Epithelial cell of esophagus (primary cell): ENCODE results near the gene ZNF418.
"Not testable (repeated sequence)": the region's sequence is repeated elsewhere in the genome, so short reads cannot be mapped to it uniquely, and the experiment has no call there.

Experiments
- DNase-seq: peaks from one replicate; pipeline ENCODE4 v3.0.0; 2010; ENCODE audit warnings: low read depth
- H3K4me3 ChIP-seq: 2 replicates; pipeline ENCODE4 v1.5.1; 2011; ENCODE audit warnings: mild to moderate bottlenecking, low read length, control low read depth
- CTCF ChIP-seq: IDR thresholded peaks from 2 replicates; pipeline ENCODE4 v1.5.1; 2011; ENCODE audit warnings: low read depth, mild to moderate bottlenecking, low read length, control low read depth, inconsistent platforms; ENCODE audit not compliant: insufficient read depth; ENCODE audit errors: missing control alignments

Gene ZNF418

GRCh38 chr19:57888560-57889231 is 46.5 kb downstream of the ZNF418 start, which contains the start of gene ZNF814:
ZNF814 (minus strand) TSS chr19:57889037; CDS start chr19:57888802, 235 bp downstream.
- peak; percentile 42 for TF ChIP-seq CTCF
- H3K4me3 ChIP-seq: peak within 1 kb of the TSS; percentile 91
- peak; percentile 82 for DNase-seq

- peak overlapping the region; percentile 91 for H3K4me3 ChIP-seq
- peak; percentile 55 for DNase-seq
- TF ChIP-seq CTCF: no peak
Measured at GRCh38 chr19:57888107-57888559, 47.1 kb downstream of the ZNF418 start.

- TF ChIP-seq CTCF: peak; percentile 7
- peak; percentile 59 for DNase-seq
- H3K4me3 ChIP-seq: peak overlapping the region; percentile 91
Measured at GRCh38 chr19:57887195-57887941, 47.8 kb downstream of the ZNF418 start.

GRCh38 chr19:57886046-57886445 is 49.2 kb downstream of the ZNF418 start:
- no peak overlapping the region for H3K4me3 ChIP-seq
- TF ChIP-seq CTCF: no peak
- no peak for DNase-seq

- not testable (repeated sequence) for H3K4me3 ChIP-seq, DNase-seq
Measured at GRCh38 chr19:57873883-57874799, 61.1 kb downstream of the ZNF418 start.

- no peak for DNase-seq
- H3K4me3 ChIP-seq: no peak overlapping the region
Measured at GRCh38 chr19:57872450-57872849, 62.8 kb downstream of the ZNF418 start.

More at GRCh38 chr19:57872450-57872849, 62.8 kb downstream of the ZNF418 start:
- TF ChIP-seq CTCF: no peak
